Stimulated activated CD4-positive, alpha-beta T cell treated with anti-CD3 and anti-CD28 coated beads, TNF-alpha, amount 100 ng/mL, for 1 hour (primary cell): Measurements from ENCODE around the gene ACOT7.
A peak's percentile ranks its signal among the peaks of the same experiment; 100 is the strongest.
"Not testable (repeated sequence)": the region's sequence is repeated elsewhere in the genome, so short reads cannot be mapped to it uniquely, and the experiment has no call there.

ENCODE experiments used
- DNase-seq, 3 donors: peaks; one replicate each; pipeline ENCODE4 v3.0.0-alpha.2; 2020; ENCODE audit warnings: low read depth in 3 of 3, low spot score in 1 of 3

The ACOT7 gene

DNA sequence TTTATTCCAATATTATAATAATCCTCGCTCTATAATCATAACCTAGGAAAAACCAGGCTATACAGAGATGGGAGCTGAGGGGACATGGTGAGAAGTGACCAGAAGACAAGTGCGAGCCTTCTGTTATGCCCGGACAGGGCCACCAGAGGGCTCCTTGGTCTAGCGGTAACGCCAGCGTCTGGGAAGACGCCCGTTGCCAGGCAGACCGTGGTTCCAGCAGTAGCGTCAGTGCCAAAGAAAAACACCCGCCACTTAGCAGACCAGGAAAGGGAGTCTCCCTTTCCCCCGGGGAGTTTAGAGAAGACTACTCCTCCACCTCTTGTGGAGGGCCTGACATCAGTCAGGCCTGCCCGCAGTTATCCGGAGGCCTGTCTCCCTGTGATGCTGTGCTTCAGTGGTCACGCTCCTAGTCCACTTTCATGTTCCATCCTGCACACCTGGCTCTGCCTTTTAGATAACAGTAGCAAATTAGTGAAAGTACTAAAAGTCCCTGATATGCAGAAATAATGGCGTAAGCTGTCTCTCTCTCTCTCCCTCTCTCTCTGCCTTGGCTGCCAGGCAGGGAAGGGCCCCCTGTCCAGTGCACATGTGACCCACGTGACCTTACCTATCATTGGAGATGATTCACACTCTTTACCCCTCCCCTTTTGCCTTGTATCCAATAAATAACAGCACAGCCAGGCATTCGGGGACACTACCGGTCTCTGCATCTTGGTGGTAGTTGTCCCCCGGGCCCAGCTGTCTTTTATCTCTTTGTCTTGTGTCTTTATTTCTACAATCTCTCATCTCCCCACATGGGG, 30.3 kb downstream of the ACOT7 start:
- not testable (repeated sequence) for DNase-seq

- DNase-seq = no peak
Observed at GRCh38 chr1:6361124-6361775, 32.3 kb downstream of the ACOT7 start.

GRCh38 chr1:6360517-6361070, 33.0 kb downstream of the ACOT7 start:
- no peak for DNase-seq

DNA sequence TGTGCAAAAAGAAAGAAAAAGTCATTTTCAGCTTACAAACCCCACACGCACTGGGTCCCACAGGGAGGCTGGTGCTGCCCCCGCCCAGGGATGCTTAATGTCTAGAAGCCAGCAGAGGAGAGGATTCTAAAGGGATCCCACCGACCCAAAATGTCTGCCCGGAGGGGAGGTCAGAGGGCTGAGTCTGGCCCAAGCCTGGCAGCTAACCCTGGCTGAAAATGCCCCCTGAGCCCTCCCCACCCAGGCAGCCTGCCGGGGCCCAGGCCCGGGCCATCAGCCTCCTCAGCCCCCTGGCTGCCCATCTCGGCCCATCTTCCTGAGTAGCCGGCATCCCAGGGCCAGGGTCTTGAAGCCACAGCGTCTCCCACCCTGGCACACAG, 33.5 kb downstream of the ACOT7 start:
- no peak for DNase-seq

- no peak for DNase-seq
Observed at GRCh38 chr1:6359216-6360116, 34.1 kb downstream of the ACOT7 start.

DNA sequence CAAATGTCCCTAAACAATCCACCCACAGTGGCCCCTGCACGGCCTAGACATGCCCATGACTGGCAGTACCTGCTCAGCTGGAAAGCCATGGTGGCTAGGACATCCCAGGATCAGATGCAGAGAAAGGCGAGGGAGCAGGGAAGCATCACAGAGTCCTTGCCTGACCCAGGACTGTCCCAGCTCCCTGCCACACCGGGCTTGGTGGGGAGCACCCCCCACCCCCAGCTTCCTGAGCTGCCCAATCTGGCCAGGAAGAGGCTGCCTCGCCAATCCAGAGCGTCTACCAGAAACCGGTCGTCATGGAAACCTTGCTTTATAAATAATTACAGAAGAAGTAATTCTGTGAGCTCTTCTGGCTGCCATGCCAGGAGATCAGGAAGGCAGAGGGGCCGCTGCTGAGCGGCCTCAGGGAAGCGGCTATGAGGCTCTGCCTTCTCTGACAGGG, 34.8 kb downstream of the ACOT7 start:
- no peak for DNase-seq

DNA sequence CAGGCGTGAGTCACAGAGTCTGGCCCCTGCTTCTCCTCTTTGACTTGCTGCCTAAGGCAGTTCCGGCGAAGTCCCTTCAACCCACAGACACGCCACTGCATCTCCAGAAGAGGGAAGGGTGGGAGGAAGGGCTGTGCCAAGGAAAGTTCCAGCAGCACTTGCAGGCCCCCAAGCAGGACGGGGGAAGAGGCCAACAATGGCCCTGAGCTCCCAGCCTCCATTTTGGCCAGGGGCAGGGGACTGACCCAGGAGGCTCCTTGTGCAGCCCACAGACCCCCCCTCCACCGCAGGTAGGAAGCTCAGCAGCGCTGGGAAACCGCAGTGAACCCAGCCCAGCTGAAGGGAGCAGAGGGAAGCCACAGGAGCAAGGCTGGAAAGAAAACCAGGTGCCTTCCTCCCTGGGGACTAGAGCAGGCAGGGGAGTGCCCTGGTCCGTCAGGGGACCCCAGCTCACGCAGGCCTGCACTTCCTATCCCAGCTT, 35.4 kb downstream of the ACOT7 start:
- no peak for DNase-seq

DNA sequence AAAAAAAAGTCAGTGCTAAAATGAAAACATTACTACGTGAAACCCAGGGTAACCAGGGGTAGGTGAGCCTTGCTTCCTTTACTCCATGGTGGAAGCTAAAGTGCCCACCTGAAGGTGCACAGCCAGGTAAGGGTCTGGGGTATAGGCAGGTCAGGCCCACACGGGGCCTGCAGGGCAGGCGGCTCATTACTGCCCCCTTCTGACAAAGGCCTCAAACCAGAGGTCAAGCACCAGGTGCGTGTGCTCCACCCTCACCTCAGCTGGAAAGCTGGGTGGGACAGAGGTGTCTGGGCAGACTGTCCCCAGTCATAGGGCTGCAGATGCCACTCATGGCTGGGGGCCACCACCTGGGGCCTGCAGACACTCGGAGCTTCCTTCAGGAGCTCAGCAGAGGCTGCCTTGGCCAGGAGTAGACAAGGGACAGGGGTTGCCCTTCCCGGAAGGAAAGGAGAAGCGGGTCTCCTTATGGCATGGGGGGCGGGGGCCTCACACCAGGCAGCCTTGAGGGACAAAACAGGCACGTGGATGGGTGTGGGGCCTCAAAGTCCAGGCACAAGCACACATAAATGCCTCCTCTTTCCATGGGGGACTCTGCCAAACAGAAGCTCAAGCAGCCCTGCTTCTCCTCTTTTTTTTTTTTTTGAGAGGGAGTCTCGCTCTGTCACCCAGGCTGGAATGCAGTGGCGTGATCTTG, 36.2 kb downstream of the ACOT7 start:
- no peak for DNase-seq

DNA sequence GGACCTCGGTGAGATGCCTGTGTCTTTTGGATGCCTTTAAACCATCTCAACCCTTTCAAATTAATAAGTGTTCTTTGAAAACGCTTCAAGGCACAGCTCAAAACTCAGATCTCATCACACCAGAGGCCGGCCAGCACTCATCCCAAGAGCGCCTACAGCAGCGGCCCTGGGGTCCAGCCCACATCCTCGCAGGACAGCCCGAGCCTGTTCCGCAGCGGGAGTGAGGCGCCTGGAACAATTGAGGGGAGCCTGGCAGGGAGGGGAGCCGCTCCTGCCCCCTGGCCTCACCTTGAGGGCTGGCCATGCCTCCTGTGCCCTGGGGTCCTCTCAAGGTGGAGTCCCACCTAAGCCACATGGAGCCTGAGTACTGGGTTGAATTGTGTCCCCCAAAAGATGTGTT, 37.9 kb downstream of the ACOT7 start:
- no peak for DNase-seq

DNA sequence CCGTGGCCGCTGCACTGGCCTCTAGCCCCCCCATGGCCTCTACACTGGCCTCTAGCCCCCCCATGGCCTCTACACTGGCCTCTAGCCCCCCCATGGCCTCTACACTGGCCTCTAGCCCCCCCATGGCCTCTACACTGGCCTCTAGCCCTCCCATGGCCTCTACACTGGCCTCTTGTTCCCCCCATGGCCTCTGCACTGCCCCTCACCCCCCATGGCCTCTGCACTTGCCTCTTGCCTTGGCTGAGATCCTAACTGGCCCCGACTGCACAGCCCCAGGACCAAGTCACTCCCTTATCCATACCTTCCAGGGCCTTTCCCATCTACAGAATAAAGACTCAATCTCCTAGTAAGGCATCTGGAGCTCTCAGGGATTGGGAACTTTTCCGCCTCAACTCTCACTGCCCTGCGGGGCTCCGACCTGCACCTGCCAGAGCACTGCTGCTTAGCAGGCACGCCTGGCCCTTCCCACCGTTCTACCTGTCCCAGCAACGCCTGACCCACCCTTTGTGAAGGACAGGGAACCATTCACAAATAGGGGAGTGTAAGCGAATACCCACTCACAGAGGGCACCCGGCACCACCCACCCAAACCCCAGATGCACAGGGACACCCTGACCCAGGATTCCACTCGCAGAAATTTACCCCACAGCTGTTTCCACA, 38.8 kb downstream of the ACOT7 start:
- no peak for DNase-seq

DNA sequence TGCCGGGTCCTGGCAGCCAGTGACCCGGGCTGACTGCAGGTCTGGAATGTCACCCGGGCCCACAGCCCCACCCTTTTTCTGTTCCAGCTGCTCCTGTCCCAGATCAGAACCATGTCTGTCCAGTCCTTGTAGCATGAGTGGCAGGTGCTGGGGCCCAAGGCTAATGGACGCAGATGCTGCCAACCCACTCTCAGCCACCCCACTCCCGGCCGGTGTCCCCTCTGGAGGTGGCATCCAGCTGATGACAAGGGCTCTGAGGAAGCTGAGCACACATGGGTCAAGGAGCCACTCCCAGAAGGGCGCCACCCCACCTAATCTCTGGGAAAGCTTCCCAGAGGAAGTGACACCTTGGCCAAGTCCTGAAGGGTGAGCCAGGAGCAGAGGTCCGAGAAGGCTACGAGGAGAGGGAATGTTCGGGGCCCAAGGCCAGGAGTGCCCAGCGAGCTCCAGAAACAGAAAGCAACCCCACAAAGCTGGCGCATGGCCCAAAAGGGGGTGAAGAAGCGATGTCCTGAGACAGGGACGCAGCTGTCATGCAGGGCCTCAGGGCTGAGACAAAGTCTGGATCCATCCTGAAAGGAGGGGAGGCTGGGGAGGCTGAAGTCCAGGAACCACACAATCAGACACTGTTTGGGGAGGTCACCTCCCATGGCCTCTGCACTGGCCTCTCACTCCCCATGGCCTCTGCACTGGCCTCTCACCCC, 39.5 kb downstream of the ACOT7 start:
- no peak for DNase-seq

- DNase-seq = no peak
Observed at GRCh38 chr1:6353619-6353954, 40.0 kb downstream of the ACOT7 start.

- no peak for DNase-seq
Observed at GRCh38 chr1:6352138-6352563, 41.4 kb downstream of the ACOT7 start.

DNA sequence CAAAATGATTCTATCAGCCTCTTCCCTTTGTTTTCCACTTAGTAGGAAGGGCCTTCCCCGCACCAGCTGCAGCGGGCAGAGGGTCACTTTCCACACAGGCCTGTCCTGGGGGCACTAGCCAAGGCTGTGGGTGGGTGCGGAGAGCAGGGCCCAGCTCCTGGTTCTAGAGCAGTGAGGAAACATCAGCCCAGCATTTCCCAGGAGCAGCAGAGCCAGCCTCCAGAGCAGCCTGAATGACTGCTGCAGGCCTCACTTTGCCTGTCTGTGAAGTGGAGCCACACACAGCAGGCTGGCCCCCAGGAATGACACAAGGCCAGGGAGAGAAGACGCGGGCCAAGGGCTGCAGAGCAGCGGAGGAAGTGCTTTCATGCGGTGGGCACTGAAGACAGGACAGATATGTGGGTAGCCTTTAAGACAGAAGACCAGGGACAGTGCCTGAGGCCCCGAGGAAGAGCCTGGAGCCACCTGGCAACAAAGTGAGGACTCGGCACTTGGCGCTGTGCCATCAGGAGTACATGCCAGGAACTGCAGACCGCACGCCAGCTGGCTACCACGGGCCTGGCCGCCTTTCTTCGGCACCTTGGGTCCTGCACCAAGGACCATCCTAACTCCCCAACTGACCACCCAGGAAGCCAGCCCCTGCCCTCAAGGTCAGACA, 42.0 kb downstream of the ACOT7 start:
- DNase-seq = no peak

DNA sequence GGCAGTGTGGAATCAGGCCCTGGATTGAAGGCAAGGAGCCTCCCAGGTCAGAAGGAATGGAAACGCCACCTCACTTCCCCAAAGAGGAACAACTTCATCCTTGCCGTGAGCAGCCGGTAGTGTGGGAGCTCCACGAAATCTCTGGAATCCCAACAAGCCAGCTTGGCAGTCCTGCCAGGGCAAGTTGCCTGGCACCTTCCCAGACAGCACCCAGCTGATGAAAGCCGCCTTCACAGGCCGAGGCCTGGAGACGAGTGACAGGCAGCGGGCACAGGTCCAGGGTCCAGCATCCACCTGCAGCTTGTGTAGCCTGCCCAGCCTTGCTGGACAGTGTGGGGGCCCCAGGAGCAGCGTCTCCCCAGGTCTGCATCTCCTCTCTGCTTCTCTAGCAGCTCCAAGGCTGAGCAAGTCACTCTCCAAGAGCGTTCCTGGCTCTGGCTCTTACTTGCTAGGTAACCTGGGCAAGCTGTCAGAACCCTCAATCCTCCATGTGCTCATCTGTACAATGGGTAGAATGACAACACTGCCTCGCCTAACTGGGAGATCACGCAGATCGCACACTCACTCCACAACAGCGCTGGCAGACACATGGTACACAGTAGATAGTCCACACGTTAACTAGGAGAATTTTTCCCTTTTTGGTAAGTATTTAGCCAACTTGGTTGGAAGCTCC, 43.0 kb downstream of the ACOT7 start:
- no peak for DNase-seq

DNA sequence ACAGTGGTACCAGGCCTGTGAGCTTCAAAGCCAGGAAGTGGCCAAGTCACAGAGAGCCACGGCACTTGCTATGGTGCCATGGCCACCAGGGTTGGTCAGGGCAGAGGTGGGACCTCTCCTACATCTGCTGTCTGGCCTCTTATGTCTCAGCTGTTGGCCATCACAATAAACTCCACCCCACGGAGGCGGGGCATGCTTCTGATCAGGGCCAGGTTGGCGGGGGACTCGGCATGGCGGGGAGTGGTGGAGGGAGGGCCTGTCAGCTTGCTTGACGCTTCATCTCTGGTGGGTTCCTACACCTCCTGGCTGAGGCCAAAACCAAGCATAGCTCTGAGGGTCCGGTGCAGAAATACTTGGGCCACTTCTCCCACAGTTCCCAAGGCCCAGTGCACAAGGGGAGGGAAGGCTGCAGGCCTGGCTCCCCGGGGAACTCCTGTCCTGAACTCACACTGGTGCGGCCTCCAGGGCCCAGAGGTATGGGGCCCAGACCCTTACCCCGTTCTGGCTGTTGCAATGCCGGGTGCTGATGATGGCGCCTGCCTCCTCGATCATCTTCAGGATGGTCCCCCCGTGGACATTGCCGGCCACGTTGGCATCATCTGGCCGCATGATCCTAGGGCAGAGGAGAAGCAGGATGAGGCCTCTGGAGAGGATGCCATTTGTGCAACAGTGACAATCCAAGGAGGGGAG, 44.2 kb downstream of the ACOT7 start:
- DNase-seq = no peak

DNA sequence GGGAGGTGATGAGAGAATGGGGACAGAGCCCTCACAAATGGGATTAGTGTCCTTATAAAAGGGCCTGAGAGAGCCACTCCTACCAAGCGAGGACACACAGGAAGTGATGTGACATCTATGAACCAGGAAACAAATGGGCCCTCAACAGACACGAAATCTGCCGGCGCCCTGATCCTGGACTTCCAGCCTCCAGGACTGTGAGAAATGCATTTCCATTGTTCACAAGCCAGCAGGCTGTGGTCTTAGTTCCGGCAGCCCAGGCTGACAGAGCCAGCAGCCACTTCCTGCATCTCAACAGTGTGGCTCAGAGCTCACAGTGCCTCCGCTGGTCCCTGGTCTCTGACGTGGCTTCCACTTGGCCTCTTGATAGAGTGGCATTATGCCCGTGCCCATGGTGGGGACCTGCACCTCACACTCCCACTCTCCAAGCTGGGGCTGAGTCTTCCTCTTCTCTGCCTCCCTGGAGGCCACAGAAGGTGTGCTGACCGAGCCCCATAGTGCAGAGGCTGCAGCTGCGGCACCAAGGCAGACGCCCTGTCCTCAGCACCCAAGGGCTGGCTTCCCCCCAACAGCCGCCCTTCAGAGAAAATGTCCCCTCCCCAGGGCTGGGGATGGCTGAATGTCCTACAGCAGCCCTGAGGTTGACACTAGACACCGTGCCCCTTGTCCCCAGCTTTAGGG, 44.9 kb downstream of the ACOT7 start:
- DNase-seq = peak in 1 of 3 donors; percentile 24
